ENCODE data around the gene SORCS2.
"Not testable (repeated sequence)": the region's sequence is repeated elsewhere in the genome, so short reads cannot be mapped to it uniquely, and the experiment has no call there.

The SORCS2 gene

GRCh38 chr4:7596918-7597606 is 404.7 kb downstream of the SORCS2 start:
- H3K27me3 ChIP-seq: no peaks in the 10 kb centered on the region
- TF ChIP-seq, protein P1, sequence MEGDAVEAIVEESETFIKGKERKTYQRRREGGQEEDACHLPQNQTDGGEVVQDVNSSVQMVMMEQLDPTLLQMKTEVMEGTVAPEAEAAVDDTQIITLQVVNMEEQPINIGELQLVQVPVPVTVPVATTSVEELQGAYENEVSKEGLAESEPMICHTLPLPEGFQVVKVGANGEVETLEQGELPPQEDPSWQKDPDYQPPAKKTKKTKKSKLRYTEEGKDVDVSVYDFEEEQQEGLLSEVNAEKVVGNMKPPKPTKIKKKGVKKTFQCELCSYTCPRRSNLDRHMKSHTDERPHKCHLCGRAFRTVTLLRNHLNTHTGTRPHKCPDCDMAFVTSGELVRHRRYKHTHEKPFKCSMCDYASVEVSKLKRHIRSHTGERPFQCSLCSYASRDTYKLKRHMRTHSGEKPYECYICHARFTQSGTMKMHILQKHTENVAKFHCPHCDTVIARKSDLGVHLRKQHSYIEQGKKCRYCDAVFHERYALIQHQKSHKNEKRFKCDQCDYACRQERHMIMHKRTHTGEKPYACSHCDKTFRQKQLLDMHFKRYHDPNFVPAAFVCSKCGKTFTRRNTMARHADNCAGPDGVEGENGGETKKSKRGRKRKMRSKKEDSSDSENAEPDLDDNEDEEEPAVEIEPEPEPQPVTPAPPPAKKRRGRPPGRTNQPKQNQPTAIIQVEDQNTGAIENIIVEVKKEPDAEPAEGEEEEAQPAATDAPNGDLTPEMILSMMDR (IDR thresholded peaks at IDR 0.05; ENCODE audit: low read depth, low read length): no peak
- no peak overlapping the region for H3K4me3 ChIP-seq (ENCODE audit: low read depth, low read length)
- no peaks in the 10 kb centered on the region for H3K36me3 ChIP-seq
- no peaks in the 10 kb centered on the region for H3K4me1 ChIP-seq
- no peak for DNase-seq
- H3K9me3 ChIP-seq: no peaks in the 10 kb centered on the region

DNA sequence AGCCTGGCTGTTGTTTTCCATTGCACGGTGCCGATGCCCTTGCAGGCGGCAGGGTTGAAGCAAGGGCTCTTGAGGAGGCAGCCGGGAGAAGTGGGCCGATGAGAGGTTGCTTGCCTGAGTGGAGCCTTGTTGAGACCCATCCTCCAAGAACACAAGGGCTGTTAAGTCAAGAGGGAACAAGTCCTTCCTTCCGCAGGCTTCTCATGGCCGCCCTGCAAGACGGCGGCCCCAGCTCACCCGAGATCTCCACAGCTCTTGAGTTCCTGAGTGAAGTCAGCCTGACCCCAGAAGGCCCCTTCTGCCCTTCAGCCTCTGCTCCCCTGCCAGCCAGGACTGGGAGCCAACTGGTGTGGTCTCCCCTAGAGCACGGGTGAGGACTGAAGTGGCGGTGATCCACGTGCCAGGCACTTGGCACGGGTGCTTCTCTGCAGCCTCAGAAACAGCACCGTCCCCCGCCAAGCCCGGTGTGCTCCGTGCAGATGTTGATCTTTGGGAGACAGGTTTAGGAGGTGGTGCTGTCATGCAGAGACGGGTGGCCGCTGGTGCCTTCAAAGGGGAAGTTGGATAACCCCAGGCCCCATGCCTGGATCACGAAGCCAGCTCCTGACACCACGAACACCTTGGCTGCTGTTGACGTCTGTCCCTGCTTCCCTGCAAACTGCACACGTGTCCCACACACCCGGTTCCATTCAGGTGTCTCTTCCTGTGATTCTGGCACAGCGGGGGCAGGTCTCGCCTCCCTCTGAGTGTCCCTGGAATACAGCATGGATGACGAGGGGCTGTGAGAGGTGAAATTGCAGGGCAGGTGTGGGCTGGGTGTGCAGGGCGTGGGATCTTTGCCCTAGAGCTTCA is 406.8 kb downstream of the SORCS2 start:
- TF ChIP-seq, protein P1 (IDR thresholded peaks at IDR 0.05; ENCODE audit: low read depth, low read length): no peak
- no peaks in the 10 kb centered on the region for H3K9me3 ChIP-seq
- H3K4me1 ChIP-seq: no peaks in the 10 kb centered on the region
- H3K36me3 ChIP-seq: no peaks in the 10 kb centered on the region
- no peak overlapping the region for H3K4me3 ChIP-seq (ENCODE audit: low read depth, low read length)
- no peaks in the 10 kb centered on the region for H3K27me3 ChIP-seq
- no peak for DNase-seq

DNA sequence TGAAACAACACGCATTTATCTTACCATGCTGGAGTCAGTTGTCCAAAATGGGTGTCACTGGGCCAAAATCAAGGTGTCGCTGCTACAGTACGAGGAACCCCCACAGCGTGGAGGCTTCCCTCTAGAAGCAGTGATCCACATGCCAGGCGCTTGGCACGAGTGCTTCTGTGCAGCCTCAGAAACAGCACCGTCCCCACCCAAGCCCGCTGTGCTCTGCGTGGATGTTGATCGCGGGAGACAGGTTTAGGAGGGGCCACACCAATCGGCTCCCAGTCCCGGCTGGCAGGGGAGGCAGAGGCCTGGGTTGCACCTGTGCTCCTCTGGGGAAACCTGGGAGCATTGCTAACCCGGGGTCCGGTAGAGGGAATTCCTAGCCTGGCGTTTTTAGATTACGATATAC is 407.9 kb downstream of the SORCS2 start:
- no peaks in the 10 kb centered on the region for H3K27me3 ChIP-seq
- H3K9me3 ChIP-seq: no peaks in the 10 kb centered on the region
- no peak for DNase-seq
- H3K4me3 ChIP-seq (ENCODE audit: low read depth, low read length): no peak overlapping the region
- TF ChIP-seq, protein P1 (IDR thresholded peaks at IDR 0.05; ENCODE audit: low read depth, low read length): no peak
- no peaks in the 10 kb centered on the region for H3K4me1 ChIP-seq
- H3K36me3 ChIP-seq: no peaks in the 10 kb centered on the region

GRCh38 chr4:7602166-7602565 is 409.8 kb downstream of the SORCS2 start:
- H3K9me3 ChIP-seq; H3K4me1 ChIP-seq; H3K27me3 ChIP-seq; H3K36me3 ChIP-seq; DNase-seq; H3K4me3 ChIP-seq (ENCODE audit: low read depth, low read length): not testable (repeated sequence)

- H3K36me3 ChIP-seq: no peaks in the 10 kb centered on the region
- DNase-seq: no peak
- H3K4me1 ChIP-seq: no peaks in the 10 kb centered on the region
- TF ChIP-seq, protein P1 (IDR thresholded peaks at IDR 0.05; ENCODE audit: low read depth, low read length): no peak
- H3K4me3 ChIP-seq (ENCODE audit: low read depth, low read length): no peak overlapping the region
- no peaks in the 10 kb centered on the region for H3K9me3 ChIP-seq
- H3K27me3 ChIP-seq: no peaks in the 10 kb centered on the region
Observed at GRCh38 chr4:7607156-7607910, 415.0 kb downstream of the SORCS2 start.

DNA sequence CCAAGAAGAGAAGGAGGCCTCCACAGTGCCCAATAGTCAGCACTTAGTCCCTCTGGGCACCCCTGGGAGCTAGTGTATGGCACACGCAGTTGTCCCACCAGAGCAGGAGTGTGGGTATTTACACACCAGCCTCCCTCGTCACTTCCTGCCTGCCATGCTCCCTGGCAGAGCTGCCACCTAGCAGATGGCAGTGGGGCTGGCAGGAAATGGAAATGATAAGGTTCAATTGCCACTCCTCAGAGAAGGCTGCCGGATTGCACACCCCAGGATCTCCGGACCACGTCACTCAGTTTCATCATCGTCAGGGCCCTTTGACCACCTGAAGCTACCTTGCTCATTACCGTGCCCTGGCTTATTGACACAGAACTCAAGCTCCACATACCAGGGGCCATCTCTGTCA is 415.7 kb downstream of the SORCS2 start:
- Histone ChIP-seq H3K4me3 (ENCODE audit: low read depth, low read length) (no peak overlapping the region), H3K4me1 (no peaks in the 10 kb centered on the region), H3K36me3 (no peaks in the 10 kb centered on the region), H3K27me3 (no peaks in the 10 kb centered on the region), H3K9me3 (no peaks in the 10 kb centered on the region)
- TF ChIP-seq, protein P1 (IDR thresholded peaks at IDR 0.05; ENCODE audit: low read depth, low read length): no peak
- DNase-seq: no peak

Measured in BE2C (cell line).